ENCODE data around the gene TLNRD1. TPM values are rescaled to one million over a fixed set of nuclear protein-coding genes. Genes with fewer than 3 reads are reported as not detected.
A peak's percentile ranks its signal among the peaks of the same experiment; 100 is the strongest.

The TLNRD1 gene
- total and polyA plus RNA-seq, 4 donors: 1.6 to 24.4 (median 10.0) TPM

DNA sequence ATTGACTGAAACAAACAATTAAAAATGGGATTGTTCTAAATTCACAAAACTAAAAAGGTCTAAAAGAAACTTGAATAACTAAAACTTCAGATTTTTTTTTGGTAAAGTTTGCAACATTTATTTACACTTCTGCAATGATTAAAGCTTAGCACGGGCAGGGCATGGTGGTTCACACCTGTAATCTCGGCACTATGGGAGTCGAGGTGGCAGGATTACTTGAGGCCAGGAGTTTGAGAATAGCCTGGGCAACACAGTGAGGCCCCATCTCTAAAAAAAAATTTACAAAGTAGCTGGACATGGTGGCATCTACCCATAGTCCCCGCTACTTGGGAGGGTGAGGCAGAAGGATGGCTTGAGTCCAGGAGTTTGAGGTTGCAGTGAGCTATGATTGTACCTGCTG lies 31.6 kb downstream of the TLNRD1 start:
- Histone ChIP-seq H3K4me3 (ENCODE audit: low read length in 2 of 2) (no peak overlapping the region), H3K27ac (ENCODE audit: low read depth in 1 of 2, low read length in 2 of 2) (no peak overlapping the region), H3K36me3 (ENCODE audit: control insufficient read depth in 1 of 2, insufficient read depth in 2 of 2, low read length in 1 of 2) (no peaks in the 10 kb centered on the region), H3K4me1 (ENCODE audit: control insufficient read depth in 1 of 2, insufficient read depth in 2 of 2, low read length in 2 of 2) (no peaks in the 10 kb centered on the region), H3K9me3 (ENCODE audit: control insufficient read depth, low read length) (peaks cover 3% of the 10 kb centered on the region), H3K27me3 (ENCODE audit: control insufficient read depth in 1 of 2, insufficient read depth in 2 of 2, low read length in 1 of 2) (no peaks in the 10 kb centered on the region)
- no peak for ATAC-seq (ENCODE audit: low FRiP score)
- 94% methylated on average over 4 of the region's 4 CpGs for WGBS, 2 donors
- intact Hi-C loops (cut with DNase I): no loop called here
- no peak for DNase-seq

DNA sequence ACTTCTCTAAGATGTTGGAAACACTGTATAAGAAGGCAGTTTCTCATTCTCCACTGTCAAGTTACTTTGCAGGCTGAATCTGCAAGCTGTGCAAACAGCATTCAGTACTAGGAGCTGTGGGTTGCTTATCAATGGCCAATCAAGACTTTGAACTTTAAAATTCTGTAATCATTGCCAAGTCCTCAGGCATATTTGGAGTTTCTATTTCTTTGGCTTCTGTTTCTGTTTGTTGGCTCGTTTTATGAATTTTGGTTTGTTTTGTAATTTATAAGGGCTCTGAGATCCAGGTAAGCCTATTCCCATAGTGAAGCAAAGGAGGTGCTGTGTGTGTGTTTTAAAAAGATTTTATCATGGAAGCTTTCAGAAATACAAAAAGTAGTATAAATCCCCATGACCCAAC lies 32.1 kb downstream of the TLNRD1 start:
- intact Hi-C loops (cut with DNase I): no loop called here
- H3K36me3 ChIP-seq (ENCODE audit: control insufficient read depth in 1 of 2, insufficient read depth in 2 of 2, low read length in 1 of 2): no peaks in the 10 kb centered on the region
- ATAC-seq (ENCODE audit: low FRiP score) (no peak), DNase-seq (no peak)
- H3K27me3 ChIP-seq (ENCODE audit: control insufficient read depth in 1 of 2, insufficient read depth in 2 of 2, low read length in 1 of 2): no peaks in the 10 kb centered on the region
- H3K27ac ChIP-seq (ENCODE audit: low read depth in 1 of 2, low read length in 2 of 2): no peak overlapping the region
- 64 to 71% methylated on average over 1 of the region's 1 CpG for WGBS, 2 donors
- no peaks in the 10 kb centered on the region for H3K4me1 ChIP-seq (ENCODE audit: control insufficient read depth in 1 of 2, insufficient read depth in 2 of 2, low read length in 2 of 2)
- peaks cover 3% of the 10 kb centered on the region for H3K9me3 ChIP-seq (ENCODE audit: control insufficient read depth, low read length)
- H3K4me3 ChIP-seq (ENCODE audit: low read length in 2 of 2): no peak overlapping the region

DNA sequence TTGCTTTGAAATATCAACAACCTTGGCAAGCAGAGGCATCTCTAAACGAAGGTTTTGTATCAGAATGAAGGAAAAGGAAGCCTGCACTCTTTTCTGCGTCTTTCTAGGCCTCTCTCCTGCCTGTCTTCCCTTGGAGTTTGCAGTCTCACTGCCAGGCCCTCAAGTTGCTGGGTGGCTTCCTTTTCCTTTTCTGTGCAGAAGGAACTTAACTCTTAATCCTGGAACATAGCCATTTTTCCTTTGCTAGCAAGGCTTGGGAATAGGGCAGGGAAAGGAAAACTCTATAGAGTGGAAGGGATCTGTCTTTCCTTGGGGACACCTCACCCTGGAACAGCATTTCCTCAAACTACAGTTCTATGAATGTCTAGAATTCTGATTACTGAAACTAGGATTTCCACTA lies 32.8 kb downstream of the TLNRD1 start:
- Histone ChIP-seq H3K27ac (ENCODE audit: low read depth in 1 of 2, low read length in 2 of 2) (no peak overlapping the region), H3K4me1 (ENCODE audit: control insufficient read depth in 1 of 2, insufficient read depth in 2 of 2, low read length in 2 of 2) (no peaks in the 10 kb centered on the region), H3K27me3 (ENCODE audit: control insufficient read depth in 1 of 2, insufficient read depth in 2 of 2, low read length in 1 of 2) (no peaks in the 10 kb centered on the region), H3K36me3 (ENCODE audit: control insufficient read depth in 1 of 2, insufficient read depth in 2 of 2, low read length in 1 of 2) (no peaks in the 10 kb centered on the region), H3K9me3 (ENCODE audit: control insufficient read depth, low read length) (peaks cover 3% of the 10 kb centered on the region), H3K4me3 (ENCODE audit: low read length in 2 of 2) (no peak overlapping the region)
- intact Hi-C loops (cut with DNase I): no loop called here
- 28 to 44% methylated on average over 2 of the region's 2 CpGs for WGBS, 2 donors
- no peak for DNase-seq
- ATAC-seq (ENCODE audit: low FRiP score): no peak

DNA sequence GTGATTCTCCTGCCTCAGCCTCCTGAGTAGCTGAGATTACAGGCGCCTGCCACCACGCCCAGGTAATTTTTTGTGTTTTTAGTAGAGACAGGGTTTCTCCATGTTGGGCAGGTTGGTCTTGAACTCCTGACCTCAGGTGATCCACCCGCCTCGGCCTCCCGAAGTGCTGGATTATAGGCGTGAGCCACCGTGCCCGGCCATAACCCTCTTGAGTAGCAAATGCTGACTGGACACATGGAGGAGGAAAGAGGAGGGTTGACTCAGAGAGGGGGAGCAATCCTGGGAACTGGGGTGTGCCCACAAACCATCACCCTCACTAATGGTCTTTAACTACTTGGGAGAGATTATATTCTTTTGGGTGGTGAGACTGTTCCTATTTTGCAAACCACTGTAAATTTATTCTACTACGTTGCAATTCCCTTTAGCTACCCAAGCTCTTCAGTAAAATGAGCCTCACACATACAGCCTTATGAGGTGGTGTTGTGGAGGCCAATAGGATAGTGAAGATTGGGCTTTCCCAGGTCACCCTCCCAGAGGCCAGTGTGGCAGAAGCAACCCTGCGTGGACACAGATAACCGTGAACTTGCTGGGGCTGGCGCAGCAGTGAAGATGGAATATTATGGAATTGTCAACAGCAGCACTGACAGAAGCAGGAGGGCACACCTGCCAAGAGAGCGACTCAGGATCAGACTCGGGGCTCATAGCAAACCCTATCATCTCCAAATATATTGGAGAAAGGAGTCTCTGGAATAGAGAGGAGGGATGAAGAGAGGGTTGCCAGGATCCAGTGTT lies 37.4 kb downstream of the TLNRD1 start:
- H3K9me3 ChIP-seq (ENCODE audit: control insufficient read depth, low read length): no peaks in the 10 kb centered on the region
- intact Hi-C loops (cut with DNase I): no loop called here
- WGBS, 2 donors: 89 to 92% methylated on average over 13 to 14 of the region's 14 CpGs
- no peak overlapping the region for H3K4me3 ChIP-seq (ENCODE audit: low read length in 2 of 2)
- H3K4me1 ChIP-seq (ENCODE audit: control insufficient read depth in 1 of 2, insufficient read depth in 2 of 2, low read length in 2 of 2): no peaks in the 10 kb centered on the region
- no peak overlapping the region for H3K27ac ChIP-seq (ENCODE audit: low read depth in 1 of 2, low read length in 2 of 2)
- no peak for DNase-seq
- no peaks in the 10 kb centered on the region for H3K27me3 ChIP-seq (ENCODE audit: control insufficient read depth in 1 of 2, insufficient read depth in 2 of 2, low read length in 1 of 2)
- H3K36me3 ChIP-seq (ENCODE audit: control insufficient read depth in 1 of 2, insufficient read depth in 2 of 2, low read length in 1 of 2): no peaks in the 10 kb centered on the region
- no peak for ATAC-seq (ENCODE audit: low FRiP score)

DNA sequence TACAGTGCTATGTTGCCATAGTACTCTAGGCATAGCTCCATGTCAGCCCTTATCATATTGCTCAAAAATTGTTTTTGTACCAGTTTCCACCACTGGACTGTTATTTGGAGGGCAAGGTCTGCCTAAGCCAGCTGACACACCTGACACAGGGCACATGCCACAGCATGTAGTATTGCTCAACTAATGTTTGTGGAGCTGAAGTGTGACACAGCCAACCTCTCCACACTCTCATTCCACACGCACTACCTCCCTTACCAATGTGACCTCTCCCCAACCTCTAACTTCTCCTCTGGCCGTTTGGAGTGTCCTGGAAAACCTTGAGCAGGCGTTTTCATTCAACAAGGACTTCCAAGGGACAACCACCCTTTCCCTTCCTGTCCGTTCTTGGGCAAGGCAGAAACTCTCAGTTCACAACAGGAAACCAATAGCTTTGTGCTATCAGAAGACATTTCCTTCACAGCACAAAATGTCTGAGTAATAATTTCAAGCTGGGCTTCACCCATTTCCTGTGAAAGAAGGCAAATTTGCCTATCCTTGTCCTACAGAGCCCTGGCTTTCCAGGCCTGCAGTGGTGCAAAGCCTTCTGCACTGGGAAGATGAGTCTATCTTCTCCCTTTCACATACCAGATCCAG lies 38.4 kb downstream of the TLNRD1 start:
- H3K36me3 ChIP-seq (ENCODE audit: control insufficient read depth in 1 of 2, insufficient read depth in 2 of 2, low read length in 1 of 2): no peaks in the 10 kb centered on the region
- peak; percentile 33 for ATAC-seq (ENCODE audit: low FRiP score)
- H3K9me3 ChIP-seq (ENCODE audit: control insufficient read depth, low read length): no peaks in the 10 kb centered on the region
- intact Hi-C loops (cut with DNase I): no loop called here
- no peaks in the 10 kb centered on the region for H3K27me3 ChIP-seq (ENCODE audit: control insufficient read depth in 1 of 2, insufficient read depth in 2 of 2, low read length in 1 of 2)
- DNase-seq: no peak
- WGBS, 2 donors: 36 to 40% methylated on average over 4 of the region's 4 CpGs
- H3K4me3 ChIP-seq (ENCODE audit: low read length in 2 of 2): no peak overlapping the region
- H3K4me1 ChIP-seq (ENCODE audit: control insufficient read depth in 1 of 2, insufficient read depth in 2 of 2, low read length in 2 of 2): no peaks in the 10 kb centered on the region
- H3K27ac ChIP-seq (ENCODE audit: low read depth in 1 of 2, low read length in 2 of 2): no peak overlapping the region

DNA sequence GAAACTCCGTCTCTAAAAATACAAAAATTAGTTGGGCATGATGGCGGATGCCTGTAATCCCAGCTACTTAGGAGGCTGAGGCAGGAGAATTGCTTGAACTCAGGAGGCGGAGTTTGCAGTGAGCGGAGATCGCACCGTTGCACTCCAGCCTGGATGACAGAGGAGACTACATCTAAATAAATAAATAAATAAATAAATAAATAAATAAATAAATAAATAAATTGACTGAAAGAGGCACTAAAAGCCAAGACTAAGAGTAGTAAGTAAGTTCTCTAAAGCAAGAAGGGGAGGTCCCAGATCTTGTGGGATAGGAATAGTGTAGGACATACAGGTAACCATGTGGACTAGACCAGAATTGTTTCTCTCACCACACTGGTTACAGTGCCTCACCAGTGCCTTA lies 40.0 kb downstream of the TLNRD1 start:
- 89 to 96% methylated on average over 6 of the region's 6 CpGs for WGBS, 2 donors
- DNase-seq (no peak), ATAC-seq (ENCODE audit: low FRiP score) (no peak)
- no peak overlapping the region for H3K4me3 ChIP-seq (ENCODE audit: low read length in 2 of 2)
- H3K27me3 ChIP-seq (ENCODE audit: control insufficient read depth in 1 of 2, insufficient read depth in 2 of 2, low read length in 1 of 2): no peaks in the 10 kb centered on the region
- no peaks in the 10 kb centered on the region for H3K4me1 ChIP-seq (ENCODE audit: control insufficient read depth in 1 of 2, insufficient read depth in 2 of 2, low read length in 2 of 2)
- H3K9me3 ChIP-seq (ENCODE audit: control insufficient read depth, low read length): no peaks in the 10 kb centered on the region
- no peak overlapping the region for H3K27ac ChIP-seq (ENCODE audit: low read depth in 1 of 2, low read length in 2 of 2)
- intact Hi-C loops (cut with DNase I): no loop called here
- H3K36me3 ChIP-seq (ENCODE audit: control insufficient read depth in 1 of 2, insufficient read depth in 2 of 2, low read length in 1 of 2): no peaks in the 10 kb centered on the region

DNA sequence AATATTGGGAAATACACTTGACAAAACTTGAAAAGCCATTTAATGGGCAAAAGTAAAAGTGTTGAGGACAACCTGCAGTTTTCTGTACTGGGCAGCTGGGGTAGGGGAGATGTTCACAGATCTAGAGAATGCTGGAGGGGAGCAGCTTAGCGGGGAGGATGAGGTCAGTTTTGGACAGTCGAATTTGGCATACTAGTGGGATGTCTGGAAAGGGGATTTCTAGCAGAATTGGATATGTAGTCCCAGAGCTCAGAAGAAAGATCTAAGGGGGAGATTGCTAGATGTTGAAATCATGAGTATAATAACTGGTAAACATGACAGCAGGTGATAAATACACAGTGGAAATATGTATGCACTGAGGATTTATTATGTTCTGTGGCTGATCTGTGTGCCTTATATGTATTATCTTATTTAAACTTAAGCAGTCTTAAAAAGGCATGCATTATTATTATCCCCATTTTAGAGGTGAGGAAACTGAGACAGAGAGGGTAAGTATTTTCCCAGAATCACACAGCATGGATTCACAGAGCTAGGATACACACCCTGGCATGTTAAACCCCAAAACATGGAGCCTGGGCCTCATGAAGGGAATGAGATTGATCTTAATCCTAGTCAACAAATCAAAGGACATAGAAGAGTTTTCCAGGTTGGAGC lies 42.7 kb downstream of the TLNRD1 start:
- 89 to 94% methylated on average over 2 of the region's 2 CpGs for WGBS, 2 donors
- Histone ChIP-seq H3K4me3 (ENCODE audit: low read length in 2 of 2) (no peak overlapping the region), H3K9me3 (ENCODE audit: control insufficient read depth, low read length) (peaks cover 6% of the 10 kb centered on the region), H3K27ac (ENCODE audit: low read depth in 1 of 2, low read length in 2 of 2) (no peak overlapping the region), H3K27me3 (ENCODE audit: control insufficient read depth in 1 of 2, insufficient read depth in 2 of 2, low read length in 1 of 2) (no peaks in the 10 kb centered on the region), H3K36me3 (ENCODE audit: control insufficient read depth in 1 of 2, insufficient read depth in 2 of 2, low read length in 1 of 2) (no peaks in the 10 kb centered on the region), H3K4me1 (ENCODE audit: control insufficient read depth in 1 of 2, insufficient read depth in 2 of 2, low read length in 2 of 2) (no peaks in the 10 kb centered on the region)
- ATAC-seq (ENCODE audit: low FRiP score): no peak
- no peak for DNase-seq
- intact Hi-C loops (cut with DNase I): no loop called here

DNA sequence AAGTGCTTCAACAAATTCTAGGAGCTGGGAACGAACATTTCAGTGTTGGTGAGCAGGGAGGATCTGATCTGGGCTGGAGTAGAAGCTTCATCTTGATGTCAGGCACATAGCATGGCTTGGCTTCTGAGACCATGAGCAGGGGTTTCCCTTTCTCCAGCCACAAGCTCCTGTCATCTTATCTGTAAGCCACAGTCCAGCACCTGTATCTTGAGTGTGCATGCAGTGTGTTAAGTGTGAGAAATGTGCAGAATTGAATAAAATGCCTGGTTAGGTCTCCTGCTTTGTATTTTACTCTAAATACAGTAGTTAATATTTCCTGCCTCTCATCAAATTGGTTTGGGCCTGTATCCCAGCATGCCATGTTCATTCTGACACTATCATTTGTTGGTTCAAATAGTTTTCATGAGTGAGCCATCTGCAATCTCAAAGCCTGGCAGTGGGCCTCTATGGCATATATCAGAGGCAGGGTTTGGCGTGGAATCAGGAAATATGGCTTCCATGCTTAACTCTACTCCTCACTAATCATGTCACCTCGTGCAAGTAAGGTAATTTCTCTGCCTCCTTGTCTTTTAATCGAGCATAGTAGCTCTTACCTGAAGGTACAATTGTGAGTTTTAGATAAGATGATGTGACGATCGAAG lies 43.3 kb downstream of the TLNRD1 start:
- WGBS, 2 donors: 93 to 94% methylated on average over 6 of the region's 6 CpGs
- Histone ChIP-seq H3K27ac (ENCODE audit: low read depth in 1 of 2, low read length in 2 of 2) (no peak overlapping the region), H3K9me3 (ENCODE audit: control insufficient read depth, low read length) (peaks cover 6% of the 10 kb centered on the region), H3K4me1 (ENCODE audit: control insufficient read depth in 1 of 2, insufficient read depth in 2 of 2, low read length in 2 of 2) (no peaks in the 10 kb centered on the region), H3K4me3 (ENCODE audit: low read length in 2 of 2) (no peak overlapping the region), H3K27me3 (ENCODE audit: control insufficient read depth in 1 of 2, insufficient read depth in 2 of 2, low read length in 1 of 2) (no peaks in the 10 kb centered on the region), H3K36me3 (ENCODE audit: control insufficient read depth in 1 of 2, insufficient read depth in 2 of 2, low read length in 1 of 2) (no peaks in the 10 kb centered on the region)
- ATAC-seq (ENCODE audit: low FRiP score) (no peak), DNase-seq (no peak)
- intact Hi-C loops (cut with DNase I): no loop called here
